Breast epithelium (tissue), 3 donors: Measurements from ENCODE around the gene ESYT2.

ENCODE experiments used
- CTCF ChIP-seq, 3 donors: fragments of 450-650 bp; IDR thresholded peaks; one replicate each; pipeline ENCODE4 v1.5.1; 2016 to 2017; ENCODE audit warnings: antibody characterized with exemption in 3 of 3, mild to moderate bottlenecking in 3 of 3, moderate library complexity in 3 of 3
- POLR2AphosphoS5 ChIP-seq, 3 donors: sonication (generic); formaldehyde crosslinking; IDR thresholded peaks; one replicate each; pipeline ENCODE4 v1.6.1; 2017; ENCODE audit warnings: antibody characterized with exemption in 3 of 3

DNA sequence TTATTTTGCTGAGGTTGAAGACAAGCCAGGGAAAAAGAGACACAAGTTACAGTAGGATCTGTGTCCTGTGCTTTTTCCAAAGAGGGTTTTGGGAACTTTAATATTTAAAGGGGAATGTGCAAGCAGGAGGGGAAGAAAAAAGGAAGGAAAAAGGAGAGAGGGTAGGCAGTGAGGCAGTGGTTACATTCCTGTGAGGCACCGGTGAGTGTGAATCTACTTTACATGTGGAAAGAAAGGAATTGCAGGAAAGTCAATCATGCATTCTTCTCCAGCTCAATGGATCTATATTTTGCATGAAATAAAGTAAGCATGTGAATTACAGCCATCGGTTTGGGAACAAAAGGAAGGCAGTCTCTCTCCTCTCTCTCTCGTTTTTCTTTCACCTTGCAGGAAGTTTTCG is 14.5 kb upstream of the ESYT2 start:
- TF ChIP-seq CTCF (IDR thresholded peaks at IDR 0.05): no peak
- TF ChIP-seq POLR2AphosphoS5 (IDR thresholded peaks at IDR 0.05): no peak
